ENCODE results near the gene GRIK3.

The GRIK3 gene

GRCh38 chr1:36805979-36806640 lies 228.2 kb downstream of the GRIK3 start:
- H3K4me3 ChIP-seq (ENCODE audit: low read length) = no peak overlapping the region
- H3K27me3 ChIP-seq (replicated peaks; ENCODE audit: control insufficient read depth, insufficient read depth, low read length) = peaks cover 3% of the 10 kb centered on the region
- H3K36me3 ChIP-seq (ENCODE audit: control insufficient read depth, insufficient read depth, low read length, severe bottlenecking) = no peaks in the 10 kb centered on the region
- H3K9me3 ChIP-seq (ENCODE audit: control insufficient read depth, low read length) = no peaks in the 10 kb centered on the region
- DNase-seq (ENCODE audit: low read depth) = no peak
- H3K4me1 ChIP-seq (ENCODE audit: control insufficient read depth, insufficient read depth, low read length) = no peaks in the 10 kb centered on the region
- H3K9ac ChIP-seq (ENCODE audit: low read length) = no peak overlapping the region

DNA sequence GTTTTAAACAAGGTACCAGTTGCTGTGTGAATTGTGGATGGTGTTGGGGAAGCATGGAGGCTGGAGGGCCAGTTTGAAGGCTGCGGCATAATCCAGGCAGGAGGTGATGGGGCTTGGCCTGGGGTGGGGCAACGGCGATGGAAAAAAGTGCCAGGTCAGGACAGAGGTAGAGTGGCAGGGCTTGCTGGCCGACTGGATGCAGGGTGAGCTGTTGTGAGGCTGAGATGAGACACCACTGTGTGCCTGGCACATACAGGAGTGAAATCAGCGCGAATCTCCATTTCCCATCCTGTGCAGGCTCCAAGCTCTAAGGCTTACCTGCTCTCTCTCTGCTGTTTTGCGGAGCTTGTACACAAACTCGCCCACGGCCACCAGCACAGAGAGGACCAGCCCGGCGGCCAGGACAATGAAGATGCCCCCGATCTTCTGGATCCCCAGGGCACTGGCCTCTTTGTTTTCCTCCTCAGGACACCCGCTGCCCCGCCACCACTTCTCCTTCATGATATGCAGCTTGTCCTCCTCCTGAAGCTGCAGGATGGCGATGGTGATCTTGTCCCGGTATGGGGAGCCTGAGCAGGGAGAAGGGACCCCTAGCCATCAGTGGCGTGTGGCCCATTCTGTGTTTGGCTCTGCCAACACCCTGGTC lies 229.5 kb downstream of the GRIK3 start:
- no peak overlapping the region for H3K4me3 ChIP-seq (ENCODE audit: low read length)
- H3K36me3 ChIP-seq (ENCODE audit: control insufficient read depth, insufficient read depth, low read length, severe bottlenecking) = no peaks in the 10 kb centered on the region
- H3K9me3 ChIP-seq (ENCODE audit: control insufficient read depth, low read length) = no peaks in the 10 kb centered on the region
- H3K4me1 ChIP-seq (ENCODE audit: control insufficient read depth, insufficient read depth, low read length) = no peaks in the 10 kb centered on the region
- DNase-seq (ENCODE audit: low read depth) = no peak
- no peak overlapping the region for H3K9ac ChIP-seq (ENCODE audit: low read length)
- peaks cover 3% of the 10 kb centered on the region for H3K27me3 ChIP-seq (replicated peaks; ENCODE audit: control insufficient read depth, insufficient read depth, low read length)

DNA sequence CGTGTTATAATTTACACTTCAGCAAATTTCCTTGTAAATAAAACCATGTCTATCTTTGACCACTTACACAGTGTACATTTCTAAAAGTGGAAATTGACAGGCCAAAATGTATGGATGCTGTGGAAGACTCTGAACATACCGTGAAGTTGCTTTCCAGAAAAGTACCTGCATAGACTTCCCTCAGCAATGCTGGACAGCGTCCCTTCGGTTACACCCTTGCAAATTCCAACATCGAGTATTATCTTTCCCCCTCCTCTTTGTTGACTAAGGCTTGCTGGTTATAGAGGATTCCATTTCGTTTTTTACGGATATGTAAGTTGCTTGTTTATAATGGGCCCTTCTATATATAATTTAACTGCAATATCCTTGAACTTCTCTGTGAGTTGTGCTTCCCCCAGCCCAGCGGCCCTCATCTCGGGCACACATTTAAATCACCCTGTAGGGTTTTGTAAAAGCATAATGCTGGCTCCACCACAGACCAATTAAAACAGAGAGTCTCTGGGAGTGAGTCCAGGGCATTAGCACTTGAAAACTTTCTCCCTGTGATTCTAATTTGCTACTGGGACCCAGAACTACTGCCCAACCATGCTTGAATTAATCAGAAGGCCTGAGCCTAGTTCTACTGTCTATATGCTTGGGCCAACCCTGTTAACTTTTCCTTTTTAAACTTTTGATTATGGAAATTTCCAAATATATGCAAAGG lies 230.3 kb downstream of the GRIK3 start:
- peaks cover 8% of the 10 kb centered on the region for H3K27me3 ChIP-seq (replicated peaks; ENCODE audit: control insufficient read depth, insufficient read depth, low read length)
- H3K36me3 ChIP-seq (ENCODE audit: control insufficient read depth, insufficient read depth, low read length, severe bottlenecking) = no peaks in the 10 kb centered on the region
- H3K4me1 ChIP-seq (ENCODE audit: control insufficient read depth, insufficient read depth, low read length) = no peaks in the 10 kb centered on the region
- no peaks in the 10 kb centered on the region for H3K9me3 ChIP-seq (ENCODE audit: control insufficient read depth, low read length)
- DNase-seq (ENCODE audit: low read depth) = no peak
- H3K4me3 ChIP-seq (ENCODE audit: low read length) = no peak overlapping the region
- H3K9ac ChIP-seq (ENCODE audit: low read length) = no peak overlapping the region

DNA sequence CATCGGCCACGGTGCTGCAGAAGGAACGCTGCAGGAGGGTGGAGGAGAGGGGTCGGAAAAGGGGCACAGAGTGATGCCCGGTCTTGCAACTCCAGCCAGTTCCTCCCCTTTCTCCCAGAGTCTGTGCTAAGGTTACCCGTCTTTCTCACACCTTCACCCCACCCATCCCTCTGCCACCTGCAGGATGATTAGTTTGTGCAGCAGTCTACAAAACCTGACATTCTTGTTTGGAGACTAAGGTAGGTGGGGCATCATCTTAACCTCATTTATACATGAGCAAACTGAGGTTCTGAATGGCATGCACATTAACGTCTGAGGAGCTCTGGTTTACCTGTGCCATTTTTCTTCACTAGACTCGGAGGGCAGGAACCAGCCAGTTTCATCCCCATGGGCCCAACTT lies 232.3 kb downstream of the GRIK3 start:
- Histone ChIP-seq H3K27me3 (replicated peaks; ENCODE audit: control insufficient read depth, insufficient read depth, low read length) (peaks cover 14% of the 10 kb centered on the region), H3K4me1 (ENCODE audit: control insufficient read depth, insufficient read depth, low read length) (no peaks in the 10 kb centered on the region), H3K9ac (ENCODE audit: low read length) (no peak overlapping the region), H3K9me3 (ENCODE audit: control insufficient read depth, low read length) (no peaks in the 10 kb centered on the region), H3K4me3 (ENCODE audit: low read length) (no peak overlapping the region), H3K36me3 (ENCODE audit: control insufficient read depth, insufficient read depth, low read length, severe bottlenecking) (no peaks in the 10 kb centered on the region)
- DNase-seq (ENCODE audit: low read depth) = no peak

- H3K4me1 ChIP-seq (ENCODE audit: control insufficient read depth, insufficient read depth, low read length) = no peaks in the 10 kb centered on the region
- no peak overlapping the region for H3K4me3 ChIP-seq (ENCODE audit: low read length)
- H3K36me3 ChIP-seq (ENCODE audit: control insufficient read depth, insufficient read depth, low read length, severe bottlenecking) = no peaks in the 10 kb centered on the region
- H3K27me3 ChIP-seq (replicated peaks; ENCODE audit: control insufficient read depth, insufficient read depth, low read length) = peaks cover 10% of the 10 kb centered on the region
- no peak overlapping the region for H3K9ac ChIP-seq (ENCODE audit: low read length)
- DNase-seq (ENCODE audit: low read depth) = no peak
- no peaks in the 10 kb centered on the region for H3K9me3 ChIP-seq (ENCODE audit: control insufficient read depth, low read length)
Measured at GRCh38 chr1:36797761-36798160, 236.6 kb downstream of the GRIK3 start.

DNA sequence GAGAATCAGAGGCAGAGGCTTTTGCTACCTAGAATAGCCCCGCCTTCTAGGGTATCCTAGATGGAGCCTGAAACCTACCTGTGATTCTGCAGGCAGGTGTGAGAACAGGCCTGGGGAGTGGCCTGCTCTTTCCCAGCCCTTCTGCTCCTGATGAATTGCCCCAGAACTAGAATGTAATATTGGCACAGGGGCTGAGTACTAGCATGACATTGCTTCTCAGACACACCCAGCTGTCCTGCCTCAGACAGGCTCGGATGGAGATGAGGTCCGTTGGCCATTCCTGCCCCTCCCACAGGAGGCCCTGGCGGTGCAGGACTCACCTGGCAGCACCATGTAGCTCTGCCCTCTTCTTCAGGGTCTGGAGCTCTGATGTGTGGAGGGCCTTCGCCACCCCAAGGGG lies 237.6 kb downstream of the GRIK3 start:
- Histone ChIP-seq H3K36me3 (ENCODE audit: control insufficient read depth, insufficient read depth, low read length, severe bottlenecking) (no peaks in the 10 kb centered on the region), H3K4me3 (ENCODE audit: low read length) (no peak overlapping the region), H3K9me3 (ENCODE audit: control insufficient read depth, low read length) (no peaks in the 10 kb centered on the region), H3K27me3 (replicated peaks; ENCODE audit: control insufficient read depth, insufficient read depth, low read length) (peaks cover 10% of the 10 kb centered on the region), H3K4me1 (ENCODE audit: control insufficient read depth, insufficient read depth, low read length) (no peaks in the 10 kb centered on the region), H3K9ac (ENCODE audit: low read length) (no peak overlapping the region)
- DNase-seq (ENCODE audit: low read depth) = no peak

- Histone ChIP-seq H3K9me3 (ENCODE audit: control insufficient read depth, low read length) (no peaks in the 10 kb centered on the region), H3K4me3 (ENCODE audit: low read length) (no peak overlapping the region), H3K9ac (ENCODE audit: low read length) (no peak overlapping the region), H3K4me1 (ENCODE audit: control insufficient read depth, insufficient read depth, low read length) (no peaks in the 10 kb centered on the region), H3K36me3 (ENCODE audit: control insufficient read depth, insufficient read depth, low read length, severe bottlenecking) (no peaks in the 10 kb centered on the region), H3K27me3 (replicated peaks; ENCODE audit: control insufficient read depth, insufficient read depth, low read length) (peaks cover 10% of the 10 kb centered on the region)
- no peak for DNase-seq (ENCODE audit: low read depth)
Measured at GRCh38 chr1:36796106-36796590, 238.2 kb downstream of the GRIK3 start.

- no peaks in the 10 kb centered on the region for H3K9me3 ChIP-seq (ENCODE audit: control insufficient read depth, low read length)
- peaks cover 8% of the 10 kb centered on the region for H3K27me3 ChIP-seq (replicated peaks; ENCODE audit: control insufficient read depth, insufficient read depth, low read length)
- H3K4me1 ChIP-seq (ENCODE audit: control insufficient read depth, insufficient read depth, low read length) = no peaks in the 10 kb centered on the region
- no peak overlapping the region for H3K4me3 ChIP-seq (ENCODE audit: low read length)
- no peaks in the 10 kb centered on the region for H3K36me3 ChIP-seq (ENCODE audit: control insufficient read depth, insufficient read depth, low read length, severe bottlenecking)
- DNase-seq (ENCODE audit: low read depth) = no peak
- H3K9ac ChIP-seq (ENCODE audit: low read length) = no peak overlapping the region
Measured at GRCh38 chr1:36794460-36794859, 239.9 kb downstream of the GRIK3 start.

DNA sequence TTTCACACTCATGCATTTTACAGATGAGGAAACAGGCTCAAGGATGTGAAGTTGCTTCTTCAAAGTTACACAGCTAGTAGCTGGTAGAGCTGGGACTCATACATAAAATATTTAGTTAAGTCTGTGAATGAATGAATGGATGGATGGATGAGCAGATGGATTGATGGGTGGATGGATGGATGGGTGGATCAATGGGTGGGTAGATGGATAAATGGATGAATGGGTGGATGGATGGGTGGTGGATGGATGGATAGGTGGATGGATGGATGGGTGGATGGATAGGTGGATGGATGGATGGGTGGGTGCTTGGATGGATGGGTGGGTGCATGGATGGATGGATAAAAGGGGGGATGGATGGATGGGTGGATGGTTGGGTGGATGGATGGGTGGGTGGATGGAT lies 240.9 kb downstream of the GRIK3 start:
- no peak overlapping the region for H3K9ac ChIP-seq (ENCODE audit: low read length)
- DNase-seq (ENCODE audit: low read depth) = no peak
- H3K4me3 ChIP-seq (ENCODE audit: low read length) = no peak overlapping the region
- H3K27me3 ChIP-seq (replicated peaks; ENCODE audit: control insufficient read depth, insufficient read depth, low read length) = peaks cover 3% of the 10 kb centered on the region
- H3K9me3 ChIP-seq (ENCODE audit: control insufficient read depth, low read length) = no peaks in the 10 kb centered on the region
- H3K36me3 ChIP-seq (ENCODE audit: control insufficient read depth, insufficient read depth, low read length, severe bottlenecking) = no peaks in the 10 kb centered on the region
- H3K4me1 ChIP-seq (ENCODE audit: control insufficient read depth, insufficient read depth, low read length) = no peaks in the 10 kb centered on the region

- H3K4me3 ChIP-seq (ENCODE audit: low read length) = no peak overlapping the region
- no peak overlapping the region for H3K9ac ChIP-seq (ENCODE audit: low read length)
- no peaks in the 10 kb centered on the region for H3K4me1 ChIP-seq (ENCODE audit: control insufficient read depth, insufficient read depth, low read length)
- no peaks in the 10 kb centered on the region for H3K27me3 ChIP-seq (replicated peaks; ENCODE audit: control insufficient read depth, insufficient read depth, low read length)
- no peaks in the 10 kb centered on the region for H3K9me3 ChIP-seq (ENCODE audit: control insufficient read depth, low read length)
- no peak for DNase-seq (ENCODE audit: low read depth)
- H3K36me3 ChIP-seq (ENCODE audit: control insufficient read depth, insufficient read depth, low read length, severe bottlenecking) = no peaks in the 10 kb centered on the region
Measured at GRCh38 chr1:36792292-36792691, 242.0 kb downstream of the GRIK3 start.

DNA sequence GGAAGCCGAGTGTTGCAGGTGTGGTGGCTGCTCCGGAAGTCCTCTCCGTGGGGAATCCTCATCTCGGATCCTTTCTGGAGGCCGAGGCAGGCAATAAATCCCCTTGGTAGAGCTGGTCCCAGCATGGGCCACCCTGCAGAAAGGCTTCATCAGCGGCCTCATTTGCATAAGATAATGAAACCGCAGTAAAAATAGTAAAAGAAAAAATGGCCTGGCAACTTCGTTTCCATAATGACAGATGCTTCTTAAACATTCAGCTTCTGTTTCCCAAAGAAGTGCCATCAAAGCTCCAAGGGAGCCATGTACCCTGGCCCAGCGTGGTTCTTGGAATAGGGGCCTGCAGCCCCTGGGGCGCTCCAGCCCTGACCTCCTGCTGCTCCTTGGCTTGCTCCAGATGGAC lies 244.1 kb downstream of the GRIK3 start:
- Histone ChIP-seq H3K9ac (ENCODE audit: low read length) (no peak overlapping the region), H3K4me3 (ENCODE audit: low read length) (no peak overlapping the region), H3K27me3 (replicated peaks; ENCODE audit: control insufficient read depth, insufficient read depth, low read length) (peaks cover 6% of the 10 kb centered on the region), H3K4me1 (ENCODE audit: control insufficient read depth, insufficient read depth, low read length) (no peaks in the 10 kb centered on the region), H3K36me3 (ENCODE audit: control insufficient read depth, insufficient read depth, low read length, severe bottlenecking) (no peaks in the 10 kb centered on the region), H3K9me3 (ENCODE audit: control insufficient read depth, low read length) (no peaks in the 10 kb centered on the region)
- DNase-seq (ENCODE audit: low read depth) = no peak

Data from adipocyte (in vitro differentiated cells).